Measurements from ENCODE around the gene MFAP2.

The MFAP2 gene

DNA sequence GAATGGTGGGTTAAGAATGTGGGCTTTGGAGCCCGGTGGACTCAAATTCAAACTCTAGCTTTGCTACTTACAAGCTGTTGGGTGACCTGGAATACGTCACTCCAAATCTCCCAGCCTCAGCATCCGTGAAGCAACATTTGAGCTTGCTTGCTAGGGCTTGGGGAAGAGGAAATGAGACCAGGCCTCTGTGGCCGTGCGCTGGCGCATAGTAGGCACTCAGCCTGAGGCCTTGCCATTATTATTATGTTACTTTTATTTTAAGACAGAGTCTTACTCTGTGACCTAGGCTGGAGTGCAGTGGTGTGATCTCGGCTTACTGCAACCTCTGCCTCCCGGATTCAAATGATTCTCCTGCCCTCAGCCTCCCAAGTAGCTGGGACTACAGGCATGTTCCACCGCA lies 12.3 kb upstream of the MFAP2 start:
- Histone ChIP-seq H3K79me2 (ENCODE audit: control insufficient read depth, insufficient read depth, low read length, unreplicated experiment) (no peaks in the 10 kb centered on the region), H3K27me3 (ENCODE audit: insufficient read depth, low read length) (no peaks in the 10 kb centered on the region), H3K36me3 (ENCODE audit: insufficient read depth, low read length) (no peaks in the 10 kb centered on the region), H3K4me1 (ENCODE audit: control insufficient read depth, insufficient read depth, low read length, unreplicated experiment) (no peaks in the 10 kb centered on the region), H2AFZ (ENCODE audit: low read length, unreplicated experiment) (no peak overlapping the region), H3K27ac (ENCODE audit: low read depth, low read length) (no peak overlapping the region), H3K4me3 (ENCODE audit: low read depth, low read length) (no peak overlapping the region)

DNA sequence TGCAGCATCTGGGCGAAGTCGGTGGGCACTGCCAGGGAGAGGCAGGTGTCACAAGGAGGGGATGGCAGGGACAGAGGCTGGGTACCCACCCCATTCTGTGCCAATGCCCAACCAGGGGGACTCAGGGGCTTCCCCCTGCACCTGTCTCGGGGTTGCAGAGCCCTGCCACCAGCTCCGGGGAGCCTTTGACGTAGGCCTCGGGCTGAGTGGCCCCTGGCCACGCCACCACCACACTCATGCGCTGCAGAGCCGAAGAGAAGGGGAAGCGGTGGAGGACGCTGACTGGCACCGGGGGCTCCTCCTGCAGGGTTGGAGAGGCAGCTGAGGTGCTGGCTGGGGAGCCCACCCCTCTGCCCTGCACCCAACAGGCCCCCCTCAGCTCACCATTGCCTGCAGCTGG lies 11.7 kb upstream of the MFAP2 start:
- Histone ChIP-seq H3K27ac (ENCODE audit: low read depth, low read length) (no peak overlapping the region), H3K4me3 (ENCODE audit: low read depth, low read length) (no peak overlapping the region), H3K27me3 (ENCODE audit: insufficient read depth, low read length) (no peaks in the 10 kb centered on the region), H3K36me3 (ENCODE audit: insufficient read depth, low read length) (no peaks in the 10 kb centered on the region), H3K4me1 (ENCODE audit: control insufficient read depth, insufficient read depth, low read length, unreplicated experiment) (no peaks in the 10 kb centered on the region), H2AFZ (ENCODE audit: low read length, unreplicated experiment) (no peak overlapping the region), H3K79me2 (ENCODE audit: control insufficient read depth, insufficient read depth, low read length, unreplicated experiment) (no peaks in the 10 kb centered on the region)

GRCh38 chr1:16991571-16991970 lies 11.2 kb upstream of the MFAP2 start:
- Histone ChIP-seq H3K27ac (ENCODE audit: low read depth, low read length) (no peak overlapping the region), H3K36me3 (ENCODE audit: insufficient read depth, low read length) (no peaks in the 10 kb centered on the region), H3K79me2 (ENCODE audit: control insufficient read depth, insufficient read depth, low read length, unreplicated experiment) (no peaks in the 10 kb centered on the region), H3K4me1 (ENCODE audit: control insufficient read depth, insufficient read depth, low read length, unreplicated experiment) (no peaks in the 10 kb centered on the region), H3K27me3 (ENCODE audit: insufficient read depth, low read length) (no peaks in the 10 kb centered on the region), H3K4me3 (ENCODE audit: low read depth, low read length) (no peak overlapping the region), H2AFZ (ENCODE audit: low read length, unreplicated experiment) (no peak overlapping the region)

DNA sequence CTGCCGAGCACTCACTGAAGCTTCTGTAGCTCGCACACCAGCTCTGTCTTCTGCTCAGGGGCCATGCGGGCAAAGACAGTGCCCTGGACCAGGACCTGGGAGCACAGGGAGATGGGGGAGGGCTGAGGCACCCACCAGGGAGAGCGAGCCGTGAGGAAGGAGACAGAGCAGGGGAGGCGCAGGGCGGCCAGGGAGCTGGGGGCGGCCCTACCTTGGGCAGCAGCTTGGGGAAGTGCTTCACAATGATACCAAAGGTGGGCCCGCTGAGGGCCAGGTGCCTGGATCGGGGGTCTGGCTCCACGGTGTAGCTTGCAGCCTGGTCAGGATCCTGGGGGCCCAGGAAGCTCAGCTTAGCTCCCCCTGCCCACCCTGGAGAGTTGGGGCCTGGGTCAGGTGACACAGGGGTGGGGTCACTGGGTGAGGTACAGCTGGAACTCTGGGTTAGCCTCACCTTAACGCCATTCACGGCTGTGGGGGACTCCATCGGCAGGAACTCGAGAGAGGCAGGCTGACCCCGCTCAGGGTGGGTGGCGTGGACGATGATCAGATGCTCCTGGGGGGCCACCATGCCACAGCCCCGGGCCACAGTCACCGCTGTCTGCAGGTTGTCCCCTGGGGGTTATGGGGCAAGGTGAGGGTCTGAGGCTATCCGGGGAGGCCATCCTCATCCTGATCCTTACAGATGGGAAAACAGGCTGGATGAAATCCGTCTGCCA lies 9.4 kb upstream of the MFAP2 start:
- Histone ChIP-seq H3K4me1 (ENCODE audit: control insufficient read depth, insufficient read depth, low read length, unreplicated experiment) (peaks cover 2% of the 10 kb centered on the region), H3K79me2 (ENCODE audit: control insufficient read depth, insufficient read depth, low read length, unreplicated experiment) (no peaks in the 10 kb centered on the region), H2AFZ (ENCODE audit: low read length, unreplicated experiment) (no peak overlapping the region), H3K27me3 (ENCODE audit: insufficient read depth, low read length) (no peaks in the 10 kb centered on the region), H3K27ac (ENCODE audit: low read depth, low read length) (no peak overlapping the region), H3K4me3 (ENCODE audit: low read depth, low read length) (no peak overlapping the region), H3K36me3 (ENCODE audit: insufficient read depth, low read length) (no peaks in the 10 kb centered on the region)

GRCh38 chr1:16988210-16988609 lies 7.8 kb upstream of the MFAP2 start:
- no peak overlapping the region for H3K27ac ChIP-seq (ENCODE audit: low read depth, low read length)
- no peak overlapping the region for H3K4me3 ChIP-seq (ENCODE audit: low read depth, low read length)
- H2AFZ ChIP-seq (ENCODE audit: low read length, unreplicated experiment) = no peak overlapping the region
- H3K36me3 ChIP-seq (ENCODE audit: insufficient read depth, low read length) = no peaks in the 10 kb centered on the region
- no peaks in the 10 kb centered on the region for H3K79me2 ChIP-seq (ENCODE audit: control insufficient read depth, insufficient read depth, low read length, unreplicated experiment)
- no peaks in the 10 kb centered on the region for H3K27me3 ChIP-seq (ENCODE audit: insufficient read depth, low read length)
- H3K4me1 ChIP-seq (ENCODE audit: control insufficient read depth, insufficient read depth, low read length, unreplicated experiment) = peaks cover 10% of the 10 kb centered on the region

DNA sequence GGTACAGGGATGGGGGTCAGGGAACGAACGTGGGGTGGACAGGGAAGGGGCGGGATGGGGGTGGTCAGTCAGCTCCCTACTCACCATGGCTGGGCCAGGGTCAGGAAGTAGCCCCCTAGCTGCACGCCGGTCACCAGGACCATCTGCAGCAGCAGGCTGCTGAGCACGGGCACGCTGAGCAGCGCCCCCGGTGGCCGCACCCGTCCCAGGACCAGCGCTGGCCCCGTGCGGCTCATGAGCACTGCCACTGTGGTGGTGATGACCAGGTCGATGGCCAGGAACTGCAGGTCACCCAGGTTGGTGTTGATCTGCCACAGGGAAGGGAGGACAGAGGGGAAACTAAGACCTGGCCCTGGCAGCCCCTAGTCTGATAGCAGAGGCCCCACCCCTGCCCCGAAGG lies 6.5 kb upstream of the MFAP2 start:
- no peaks in the 10 kb centered on the region for H3K79me2 ChIP-seq (ENCODE audit: control insufficient read depth, insufficient read depth, low read length, unreplicated experiment)
- no peak overlapping the region for H3K27ac ChIP-seq (ENCODE audit: low read depth, low read length)
- no peak overlapping the region for H2AFZ ChIP-seq (ENCODE audit: low read length, unreplicated experiment)
- no peak overlapping the region for H3K4me3 ChIP-seq (ENCODE audit: low read depth, low read length)
- H3K4me1 ChIP-seq (ENCODE audit: control insufficient read depth, insufficient read depth, low read length, unreplicated experiment) = peaks cover 10% of the 10 kb centered on the region
- no peaks in the 10 kb centered on the region for H3K36me3 ChIP-seq (ENCODE audit: insufficient read depth, low read length)
- H3K27me3 ChIP-seq (ENCODE audit: insufficient read depth, low read length) = no peaks in the 10 kb centered on the region

GRCh38 chr1:16986560-16986959 lies 6.1 kb upstream of the MFAP2 start:
- Histone ChIP-seq H3K36me3 (ENCODE audit: insufficient read depth, low read length) (no peaks in the 10 kb centered on the region), H3K27me3 (ENCODE audit: insufficient read depth, low read length) (no peaks in the 10 kb centered on the region), H3K79me2 (ENCODE audit: control insufficient read depth, insufficient read depth, low read length, unreplicated experiment) (no peaks in the 10 kb centered on the region), H3K4me1 (ENCODE audit: control insufficient read depth, insufficient read depth, low read length, unreplicated experiment) (peaks cover 14% of the 10 kb centered on the region), H2AFZ (ENCODE audit: low read length, unreplicated experiment) (no peak overlapping the region), H3K27ac (ENCODE audit: low read depth, low read length) (no peak overlapping the region), H3K4me3 (ENCODE audit: low read depth, low read length) (no peak overlapping the region)

DNA sequence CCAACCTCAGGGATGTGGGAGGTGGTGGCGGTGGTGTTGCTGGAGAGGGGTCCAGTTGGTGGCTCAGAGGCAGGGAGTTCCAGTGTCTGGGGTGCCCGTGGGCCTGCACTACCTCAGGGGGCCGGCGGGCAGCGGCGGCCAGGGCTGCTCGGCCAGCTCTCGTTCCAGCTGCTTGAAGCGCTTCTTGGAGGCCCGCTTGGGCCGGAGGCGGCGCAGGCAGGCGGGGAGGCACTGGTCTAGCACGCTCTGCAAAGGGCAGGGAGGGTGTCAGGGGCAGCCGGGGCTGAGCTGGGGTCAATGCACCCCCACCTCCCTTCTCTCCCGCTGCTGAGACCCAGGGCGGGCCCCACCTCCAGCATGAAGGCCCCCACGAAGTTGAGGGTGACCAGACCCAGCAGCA lies 5.7 kb upstream of the MFAP2 start:
- H2AFZ ChIP-seq (ENCODE audit: low read length, unreplicated experiment) = no peak overlapping the region
- H3K4me3 ChIP-seq (ENCODE audit: low read depth, low read length) = no peak overlapping the region
- H3K36me3 ChIP-seq (ENCODE audit: insufficient read depth, low read length) = no peaks in the 10 kb centered on the region
- peaks cover 18% of the 10 kb centered on the region for H3K4me1 ChIP-seq (ENCODE audit: control insufficient read depth, insufficient read depth, low read length, unreplicated experiment)
- no peak overlapping the region for H3K27ac ChIP-seq (ENCODE audit: low read depth, low read length)
- H3K79me2 ChIP-seq (ENCODE audit: control insufficient read depth, insufficient read depth, low read length, unreplicated experiment) = no peaks in the 10 kb centered on the region
- no peaks in the 10 kb centered on the region for H3K27me3 ChIP-seq (ENCODE audit: insufficient read depth, low read length)

DNA sequence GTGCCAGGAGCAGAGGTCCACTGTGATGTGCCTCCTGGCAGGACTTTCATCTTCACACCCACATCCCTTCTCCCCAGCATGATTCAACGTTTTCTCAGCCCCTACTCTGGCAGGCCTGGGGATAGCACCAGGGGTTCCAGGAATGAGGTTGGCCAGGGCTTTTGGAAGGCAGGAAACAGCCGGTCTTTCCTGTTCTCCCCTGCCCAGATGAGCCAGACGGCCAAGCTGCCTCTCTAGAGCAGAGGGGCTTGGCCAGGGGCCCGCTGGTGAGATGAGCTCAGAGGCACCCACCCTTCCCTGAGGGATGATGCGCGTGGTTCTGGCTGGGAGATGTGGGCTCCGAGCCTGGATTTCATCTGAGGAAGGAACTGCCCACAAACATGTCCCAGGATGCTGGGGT lies 4.3 kb upstream of the MFAP2 start:
- Histone ChIP-seq H3K4me3 (ENCODE audit: low read depth, low read length) (no peak overlapping the region), H3K4me1 (ENCODE audit: control insufficient read depth, insufficient read depth, low read length, unreplicated experiment) (peaks cover 21% of the 10 kb centered on the region), H2AFZ (ENCODE audit: low read length, unreplicated experiment) (no peak overlapping the region), H3K36me3 (ENCODE audit: insufficient read depth, low read length) (no peaks in the 10 kb centered on the region), H3K27ac (ENCODE audit: low read depth, low read length) (peak overlapping the region; percentile 43), H3K79me2 (ENCODE audit: control insufficient read depth, insufficient read depth, low read length, unreplicated experiment) (peaks cover 2% of the 10 kb centered on the region), H3K27me3 (ENCODE audit: insufficient read depth, low read length) (no peaks in the 10 kb centered on the region)

DNA sequence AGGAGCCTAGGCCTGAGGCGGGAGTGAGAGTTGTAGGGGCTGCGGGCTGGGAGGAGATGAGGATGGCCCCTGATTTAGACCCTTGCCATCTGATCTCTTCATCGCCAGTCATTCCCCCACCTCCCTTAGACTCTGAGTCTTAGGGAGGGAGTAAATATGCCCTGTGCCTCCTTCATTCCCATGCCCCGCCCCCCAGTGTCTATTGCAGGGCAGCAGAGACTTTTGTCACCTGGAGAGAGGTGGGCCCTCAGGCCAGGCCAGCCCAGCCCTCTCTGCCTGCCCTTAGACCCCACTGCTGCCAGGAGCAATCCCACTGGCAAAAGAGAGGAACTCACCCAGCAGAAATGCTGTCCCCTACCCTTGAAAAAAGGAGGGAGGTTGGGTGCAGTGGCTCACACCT lies 3.2 kb upstream of the MFAP2 start:
- Histone ChIP-seq H3K27me3 (ENCODE audit: insufficient read depth, low read length) (no peaks in the 10 kb centered on the region), H3K27ac (ENCODE audit: low read depth, low read length) (no peak overlapping the region), H2AFZ (ENCODE audit: low read length, unreplicated experiment) (no peak overlapping the region), H3K4me1 (ENCODE audit: control insufficient read depth, insufficient read depth, low read length, unreplicated experiment) (peaks cover 24% of the 10 kb centered on the region), H3K36me3 (ENCODE audit: insufficient read depth, low read length) (no peaks in the 10 kb centered on the region), H3K79me2 (ENCODE audit: control insufficient read depth, insufficient read depth, low read length, unreplicated experiment) (peaks cover 8% of the 10 kb centered on the region), H3K4me3 (ENCODE audit: low read depth, low read length) (no peak overlapping the region)

- Histone ChIP-seq H3K4me1 (ENCODE audit: control insufficient read depth, insufficient read depth, low read length, unreplicated experiment) (peaks cover 24% of the 10 kb centered on the region), H3K27me3 (ENCODE audit: insufficient read depth, low read length) (no peaks in the 10 kb centered on the region), H3K4me3 (ENCODE audit: low read depth, low read length) (no peak overlapping the region), H2AFZ (ENCODE audit: low read length, unreplicated experiment) (no peak overlapping the region), H3K27ac (ENCODE audit: low read depth, low read length) (no peak overlapping the region), H3K79me2 (ENCODE audit: control insufficient read depth, insufficient read depth, low read length, unreplicated experiment) (peaks cover 8% of the 10 kb centered on the region), H3K36me3 (ENCODE audit: insufficient read depth, low read length) (no peaks in the 10 kb centered on the region)
Measured at GRCh38 chr1:16982902-16983301, 2.5 kb upstream of the MFAP2 start.
